ENCODE measurements around the gene PRKG1. TPM values are rescaled to one million over a fixed set of nuclear protein-coding genes. Genes with fewer than 3 reads are reported as not detected.
A peak's percentile ranks its signal among the peaks of the same experiment; 100 is the strongest.

PRKG1 gene
- total and polyA plus RNA-seq, 2 of the 4 experiments (the other 2 are of a cell fraction): 3.5 to 18.3 TPM

GRCh38 chr10:51748959-51749358 is 674.7 kb downstream of the PRKG1 start:
- H3K9me3 ChIP-seq (ENCODE audit: control insufficient read depth, insufficient read depth, low read length): no peaks in the 10 kb centered on the region
- no peak overlapping the region for H4K91ac ChIP-seq (ENCODE audit: insufficient read depth, low read depth, low read length)
- H3K36me3 ChIP-seq (ENCODE audit: control insufficient read depth, insufficient read depth, low read length): no peaks in the 10 kb centered on the region
- no peak overlapping the region for H3K4ac ChIP-seq (ENCODE audit: low read depth, low read length)
- no peak overlapping the region; the same call in 1 of the 2 replicates for H2BK20ac ChIP-seq (ENCODE audit: low read depth, low read length)
- H2AK9ac ChIP-seq (replicated peaks; ENCODE audit: low read depth, low read length, poor library complexity): no peak overlapping the region
- 0 out of 2 replicates have a peak overlapping the region, but pooled peaks have one; percentile 67 for H3K4me2 ChIP-seq (ENCODE audit: low read depth, low read length)
- no peak overlapping the region; the same call in 1 of the 2 replicates for H4K5ac ChIP-seq (ENCODE audit: low read depth, low read length)
- H2AFZ ChIP-seq (replicated peaks; ENCODE audit: low read length, poor library complexity): no peak overlapping the region
- WGBS, 2 experiments (ENCODE audit: extremely low coverage in 2 of 2, insufficient read length in 1 of 2): no CpG with 5 or more reads among the region's 1 CpG
- ChIA-PET CTCF (no interaction called here), POLR2A (ENCODE audit: unreplicated experiment) (no interaction called here)
- no peak overlapping the region for H2BK15ac ChIP-seq (ENCODE audit: low read depth, low read length)
- DNase-seq (peak; percentile 65), ATAC-seq (ENCODE audit: low read depth) (peak; percentile 94)
- H3K4me1 ChIP-seq (ENCODE audit: control insufficient read depth, insufficient read depth, low read length): peaks cover 4% of the 10 kb centered on the region
- TF ChIP-seq MAZ (IDR thresholded peaks at IDR 0.05; ENCODE audit: borderline replicate concordance, low read depth, low read length) (no peak), CEBPB (IDR thresholded peaks at IDR 0.05; ENCODE audit: low read depth, low read length) (peak; percentile 86)
- no peaks in the 10 kb centered on the region for H4K20me1 ChIP-seq (ENCODE audit: insufficient read depth, low read length)
- H3K23ac ChIP-seq (ENCODE audit: low read depth, low read length): no peak overlapping the region
- dilution Hi-C loops (cut with HindIII; ENCODE audit: low sequenced_read_pairs, unreplicated experiment) (no loop called here), intact Hi-C loops (cut with micrococcal nuclease) (no loop called here), in situ Hi-C loops (cut with MboI; ENCODE audit: low sequenced_read_pairs) (no loop called here)
- H3K27ac ChIP-seq (ENCODE audit: insufficient read depth, low read length): peak overlapping the region; percentile 41; the same call in 1 of the 2 replicates
- no peak overlapping the region for H3K4me3 ChIP-seq (ENCODE audit: insufficient read depth, low read depth, low read length)
- H3K56ac ChIP-seq (ENCODE audit: extremely low read depth, insufficient read depth, low read length): no peak overlapping the region
- no peak overlapping the region for H3K18ac ChIP-seq (ENCODE audit: low read depth, low read length)
- H3K14ac ChIP-seq (replicated peaks; ENCODE audit: low read depth, low read length): no peak overlapping the region
- H3K27me3 ChIP-seq (ENCODE audit: control insufficient read depth, insufficient read depth, low read length): no peaks in the 10 kb centered on the region
- BruUV-seq (replicated peaks): no TSS peak
- peak overlapping the region; percentile 48 for H2BK5ac ChIP-seq (ENCODE audit: low read depth, low read length, poor library complexity, severe bottlenecking)
- no peaks in the 10 kb centered on the region; a peak in 1 of 4 replicates for H3K79me1 ChIP-seq (ENCODE audit: low read depth in 1 of 2, low read length in 2 of 2)
- H3K9me1 ChIP-seq (ENCODE audit: insufficient read depth, low read length): peaks cover 5% of the 10 kb centered on the region; the same call in 1 of the 2 replicates
- no peak overlapping the region for H2BK120ac ChIP-seq (ENCODE audit: low read depth, low read length)
- peak overlapping the region; percentile 56; the same call in 1 of the 2 replicates for H2AK5ac ChIP-seq (ENCODE audit: low read depth, low read length)
- no peak overlapping the region for H4K8ac ChIP-seq (ENCODE audit: low read depth in 2 of 2, low read length in 2 of 2)
- H3K9ac ChIP-seq (ENCODE audit: low read depth, low read length): no peak overlapping the region
